HG02623 (cell line): Measurements from ENCODE around the gene MLPH.

ENCODE experiments used
- ATAC-seq: cut with Tn5 transposase; IDR thresholded peaks from one replicate; pipeline ENCODE4 v1.9.1; 2021; ENCODE audit warnings: moderate library complexity; ENCODE audit not compliant: unreplicated experiment

Gene MLPH

GRCh38 chr2:237599465-237600110 lies 112.5 kb downstream of the MLPH start:
- ATAC-seq: no peak

DNA sequence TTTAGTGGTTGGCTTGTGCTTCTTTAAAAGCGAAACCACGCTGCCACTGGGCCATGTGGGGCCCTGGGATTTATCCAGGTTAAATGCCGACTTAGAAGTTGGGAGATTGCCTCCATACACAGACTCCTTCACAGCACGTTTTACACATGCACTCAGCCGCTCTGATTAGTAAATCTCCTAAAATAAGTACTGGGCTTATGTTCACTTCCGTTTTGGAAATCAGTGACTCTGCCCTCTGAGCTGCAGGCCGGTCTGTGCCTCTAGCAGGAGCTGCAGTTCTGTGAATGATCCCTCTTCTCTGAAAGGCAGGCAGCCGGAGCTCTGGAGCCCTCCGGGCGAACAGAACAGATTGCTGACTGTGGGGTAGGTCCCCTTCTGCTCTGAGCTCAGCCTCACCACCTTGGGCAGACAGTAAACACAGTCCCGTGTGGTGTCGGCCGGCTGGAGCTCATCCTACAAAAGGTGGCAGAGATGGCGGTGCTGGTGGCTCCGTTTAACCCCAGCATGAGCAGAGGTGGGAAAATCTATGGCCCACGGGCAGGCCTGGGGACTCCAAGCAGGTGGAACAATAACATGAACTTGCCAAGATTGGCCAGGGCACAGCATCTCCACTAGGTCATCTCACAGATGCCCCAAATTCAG lies 113.3 kb downstream of the MLPH start:
- no peak for ATAC-seq

DNA sequence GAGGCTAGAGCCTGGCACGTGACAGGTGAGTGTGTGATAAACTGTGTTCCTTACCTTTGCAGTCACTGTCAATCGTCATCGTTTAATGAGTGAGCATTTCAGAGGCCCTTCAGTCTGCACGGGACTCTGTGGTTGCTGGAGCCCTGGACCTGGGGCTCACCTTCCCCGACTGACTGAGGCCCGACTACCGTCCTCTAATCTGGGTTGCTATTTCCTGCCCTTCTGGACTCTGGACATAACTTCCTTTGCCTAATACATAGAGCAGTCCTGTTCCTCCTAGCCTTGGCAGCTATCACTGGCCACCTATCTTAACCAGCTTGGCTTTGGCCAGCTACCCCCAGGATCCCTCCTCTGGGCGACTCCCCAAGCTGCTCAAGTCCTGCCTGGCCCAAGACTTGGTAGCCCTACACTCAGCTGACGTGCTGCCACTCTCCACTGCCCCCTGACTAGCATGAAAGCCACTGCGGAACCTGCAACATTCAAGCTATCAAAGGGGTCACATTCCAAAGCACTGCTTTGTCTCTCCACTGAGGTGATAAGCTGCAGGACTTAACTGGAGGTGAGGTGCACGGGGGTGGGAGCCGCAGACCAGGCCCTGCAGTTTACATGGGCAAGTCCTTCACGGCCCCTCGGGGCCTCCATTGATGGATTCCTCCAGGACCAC lies 114.5 kb downstream of the MLPH start:
- ATAC-seq: no peak

GRCh38 chr2:237602409-237602808 lies 115.4 kb downstream of the MLPH start:
- no peak for ATAC-seq

GRCh38 chr2:237603049-237603717 lies 116.1 kb downstream of the MLPH start:
- no peak for ATAC-seq

- ATAC-seq: no peak
Measured at GRCh38 chr2:237603718-237604362, 116.8 kb downstream of the MLPH start.

GRCh38 chr2:237604391-237604790 lies 117.3 kb downstream of the MLPH start:
- no peak for ATAC-seq
